Neuronal stem cell (in vitro differentiated cells): ENCODE results near the gene APMAP.
A peak's percentile ranks its signal among the peaks of the same experiment; 100 is the strongest.

Experiments used
- DNase-seq: peaks from one replicate; pipeline ENCODE4 v3.0.0-alpha.2; 2013; ENCODE audit warnings: low spot score
- H2AFZ ChIP-seq: one replicate; pipeline ENCODE4 v1.6.1; 2013; ENCODE audit warnings: mild to moderate bottlenecking, low read length, inconsistent platforms
- H2AK5ac ChIP-seq: 2 replicates; pipeline ENCODE4 v1.6.1; 2013; ENCODE audit warnings: low read depth, mild to moderate bottlenecking, inconsistent platforms, low read length, moderate library complexity, mixed read lengths
- H2BK120ac ChIP-seq: 2 replicates; pipeline ENCODE4 v1.6.1; 2013; ENCODE audit warnings: low read depth, mild to moderate bottlenecking, inconsistent platforms, low read length, moderate library complexity, mixed read lengths
- H2BK12ac ChIP-seq: one replicate; pipeline ENCODE4 v1.6.1; 2013; ENCODE audit warnings: low read length, inconsistent platforms
- H2BK15ac ChIP-seq: 2 replicates; pipeline ENCODE4 v1.6.1; 2013; ENCODE audit warnings: mild to moderate bottlenecking, low read length, inconsistent platforms, mixed read lengths
- H2BK5ac ChIP-seq: one replicate; pipeline ENCODE4 v1.6.1; 2013; ENCODE audit warnings: inconsistent platforms, mild to moderate bottlenecking, low read length, moderate library complexity
- H3K14ac ChIP-seq: one replicate; pipeline ENCODE4 v1.6.1; 2013; ENCODE audit warnings: low read length, inconsistent platforms
- H3K18ac ChIP-seq: 2 replicates; pipeline ENCODE4 v1.6.1; 2013; ENCODE audit warnings: low read length, inconsistent platforms
- H3K23ac ChIP-seq: 2 replicates; pipeline ENCODE4 v1.6.1; 2013; ENCODE audit warnings: low read depth, mild to moderate bottlenecking, mixed read lengths, low read length, inconsistent platforms; ENCODE audit not compliant: poor library complexity
- H3K27ac ChIP-seq: replicated peaks from 3 replicates; pipeline ENCODE4 v1.5.1; 2013; ENCODE audit warnings: low read length, inconsistent platforms
- H3K27me3 ChIP-seq, 3 experiments: 2 replicates each; pipeline ENCODE4 v1.6.1; 2013; ENCODE audit warnings: low read length in 3 of 3, mild to moderate bottlenecking in 2 of 3, inconsistent platforms in 1 of 3, low read depth in 1 of 3, mixed read lengths in 1 of 3, moderate library complexity in 1 of 3; ENCODE audit not compliant: control insufficient read depth in 3 of 3, insufficient read depth in 3 of 3
- H3K36me3 ChIP-seq, 2 donors: replicated peaks in 1 of 2; 2 replicates each; pipeline ENCODE4 v1.6.1; 2013; ENCODE audit warnings: low read length in 2 of 2; ENCODE audit not compliant: control insufficient read depth in 2 of 2, insufficient read depth in 2 of 2
- H3K4ac ChIP-seq: 2 replicates; pipeline ENCODE4 v1.6.1; 2013; ENCODE audit warnings: inconsistent platforms, mild to moderate bottlenecking, low read length, moderate library complexity
- H3K4me1 ChIP-seq, 2 donors: 1 replicate in 1 of 2; 2 replicates in 1 of 2; pipeline ENCODE4 v1.6.1; 2013; ENCODE audit warnings: low read length in 2 of 2, low read depth in 1 of 2; ENCODE audit not compliant: control insufficient read depth in 2 of 2, insufficient read depth in 1 of 2
- H3K4me2 ChIP-seq: one replicate; pipeline ENCODE4 v1.6.1; 2013; ENCODE audit warnings: mild to moderate bottlenecking, low read length, inconsistent platforms; ENCODE audit not compliant: insufficient read depth, poor library complexity, severe bottlenecking
- H3K4me3 ChIP-seq, 2 donors: 2 replicates each; pipeline ENCODE4 v1.5.1; 2013; ENCODE audit warnings: low read length in 2 of 2, mild to moderate bottlenecking in 2 of 2, inconsistent platforms in 1 of 2, moderate library complexity in 1 of 2
- H3K79me1 ChIP-seq: one replicate; pipeline ENCODE4 v1.6.1; 2013; ENCODE audit warnings: low read depth, mild to moderate bottlenecking, inconsistent platforms, low read length, moderate library complexity
- H3K9ac ChIP-seq: one replicate; pipeline ENCODE4 v1.6.1; 2013; ENCODE audit warnings: mild to moderate bottlenecking, low read depth, low read length, inconsistent platforms; ENCODE audit not compliant: poor library complexity
- H3K9me3 ChIP-seq, 2 donors: replicated peaks in 1 of 2; 2 replicates each; pipeline versions ENCODE3 to v1.6.1; 2013; ENCODE audit warnings: low read length in 2 of 2, mild to moderate bottlenecking in 2 of 2, inconsistent platforms in 1 of 2, low read depth in 1 of 2, mixed read lengths in 1 of 2, moderate library complexity in 1 of 2; ENCODE audit not compliant: control insufficient read depth in 2 of 2, insufficient read depth in 1 of 2
- H4K8ac ChIP-seq: one replicate; pipeline ENCODE4 v1.6.1; 2013; ENCODE audit warnings: low read depth, mild to moderate bottlenecking, inconsistent platforms, low read length, moderate library complexity
- H4K91ac ChIP-seq: one replicate; pipeline ENCODE4 v1.6.1; 2013; ENCODE audit warnings: low read length, low read depth, mild to moderate bottlenecking, inconsistent platforms; ENCODE audit not compliant: poor library complexity
- WGBS, 2 donors: extraction: QIAGEN DNeasy Blood & Tissue Kit; methylation state at CpG; one replicate each; pipeline ENCODE4 v1.1.7; 2013; ENCODE audit warnings: missing lambda C conversion rate in 2 of 2, mixed read lengths in 1 of 2; ENCODE audit not compliant: insufficient read length in 2 of 2, insufficient replicate concordance in 1 of 2; ENCODE audit errors: extremely low coverage in 2 of 2; 5-methylcytosine and 5-hydroxymethylcytosine counted together

APMAP gene

GRCh38 chr20:24991897-24992486 is 559 bp downstream of the APMAP start:
- Histone ChIP-seq H2BK120ac (no peak overlapping the region), H2BK15ac (no peak overlapping the region), H3K23ac (no peak overlapping the region), H4K8ac (no peak overlapping the region), H3K79me1 (peaks cover 2% of the 10 kb centered on the region), H2AK5ac (no peak overlapping the region), H3K4me2 (peak overlapping the region; percentile 79), H3K4me3 (peak overlapping the region; percentile 85 to 95), H3K27me3 (peaks cover 0 to 8% (median 2%) of the 10 kb centered on the region in 3 experiments), H2AFZ (peak overlapping the region; percentile 97), H3K4ac (no peak overlapping the region), H2BK12ac (no peak overlapping the region), H3K9me3 (no peaks in the 10 kb centered on the region), H3K9ac (peak overlapping the region; percentile 99), H3K36me3 (peaks cover 2 to 10% of the 10 kb centered on the region in 2 donors), H3K18ac (peak overlapping the region; percentile 90), H4K91ac (no peak overlapping the region), H3K14ac (peak overlapping the region; percentile 99), H3K27ac (no peak overlapping the region), H2BK5ac (no peak overlapping the region), H3K4me1 (peaks cover 8 to 22% of the 10 kb centered on the region in 2 donors)
- DNase-seq: no peak
- WGBS, 2 donors: no CpG with 5 or more reads among the region's 36 CpGs

- Histone ChIP-seq H2BK120ac (no peak overlapping the region), H2AK5ac (no peak overlapping the region), H2BK5ac (no peak overlapping the region), H3K4me1 (peaks cover 7 to 22% of the 10 kb centered on the region in 2 donors), H4K8ac (no peak overlapping the region), H3K4me2 (no peak overlapping the region), H3K23ac (no peak overlapping the region), H3K4me3 (peak overlapping the region in 1 of 2 donors; percentile 85), H2AFZ (no peak overlapping the region), H3K9me3 (no peaks in the 10 kb centered on the region), H3K9ac (no peak overlapping the region), H2BK15ac (no peak overlapping the region), H3K79me1 (peaks cover 5% of the 10 kb centered on the region), H3K36me3 (peaks cover 2 to 10% of the 10 kb centered on the region in 2 donors), H2BK12ac (no peak overlapping the region), H4K91ac (no peak overlapping the region), H3K18ac (no peak overlapping the region), H3K14ac (no peak overlapping the region), H3K27ac (no peak overlapping the region), H3K4ac (no peak overlapping the region), H3K27me3 (peaks cover 0 to 2% (median 0%) of the 10 kb centered on the region in 3 experiments)
- DNase-seq: no peak
- WGBS, 2 donors: no CpG with 5 or more reads among the region's 2 CpGs
These were observed 1.7 kb downstream of the APMAP start for GRCh38 chr20:24990810-24991252.

GRCh38 chr20:24989162-24989561 is 3.4 kb downstream of the APMAP start:
- H3K14ac ChIP-seq: no peak overlapping the region
- H3K18ac ChIP-seq: no peak overlapping the region
- no peak overlapping the region for H4K8ac ChIP-seq
- H3K27me3 ChIP-seq: peaks cover 0 to 2% (median 0%) of the 10 kb centered on the region in 3 experiments
- no peak overlapping the region for H2AFZ ChIP-seq
- DNase-seq: no peak
- no peak overlapping the region for H3K4ac ChIP-seq
- peaks cover 5% of the 10 kb centered on the region for H3K79me1 ChIP-seq
- H2BK5ac ChIP-seq: no peak overlapping the region
- H3K9ac ChIP-seq: no peak overlapping the region
- no peak overlapping the region for H3K4me3 ChIP-seq
- peaks cover 7 to 14% of the 10 kb centered on the region in 2 donors for H3K4me1 ChIP-seq
- H3K23ac ChIP-seq: no peak overlapping the region
- H2BK12ac ChIP-seq: no peak overlapping the region
- no peak overlapping the region for H4K91ac ChIP-seq
- H2AK5ac ChIP-seq: no peak overlapping the region
- H2BK120ac ChIP-seq: no peak overlapping the region
- H3K27ac ChIP-seq: no peak overlapping the region
- WGBS, 2 donors: no CpG with 5 or more reads among the region's 3 CpGs
- peaks cover 2 to 10% of the 10 kb centered on the region in 2 donors for H3K36me3 ChIP-seq
- no peak overlapping the region for H2BK15ac ChIP-seq
- H3K9me3 ChIP-seq: no peaks in the 10 kb centered on the region
- H3K4me2 ChIP-seq: no peak overlapping the region

- no peak overlapping the region for H3K4ac ChIP-seq
- no peak overlapping the region for H3K4me3 ChIP-seq
- H3K27me3 ChIP-seq: peaks cover 0 to 2% (median 0%) of the 10 kb centered on the region in 3 experiments
- no peak overlapping the region for H3K4me2 ChIP-seq
- peaks cover 6 to 7% of the 10 kb centered on the region in 2 donors for H3K4me1 ChIP-seq
- H2BK120ac ChIP-seq: no peak overlapping the region
- no peak overlapping the region for H2BK5ac ChIP-seq
- H2BK12ac ChIP-seq: no peak overlapping the region
- no peak overlapping the region for H2AK5ac ChIP-seq
- no peak overlapping the region for H4K91ac ChIP-seq
- DNase-seq: no peak
- no peak overlapping the region for H2BK15ac ChIP-seq
- H3K9me3 ChIP-seq: no peaks in the 10 kb centered on the region
- no peak overlapping the region for H2AFZ ChIP-seq
- H3K9ac ChIP-seq: no peak overlapping the region
- no peak overlapping the region for H3K18ac ChIP-seq
- peaks cover 2 to 17% of the 10 kb centered on the region in 2 donors for H3K36me3 ChIP-seq
- H4K8ac ChIP-seq: no peak overlapping the region
- H3K14ac ChIP-seq: no peak overlapping the region
- peaks cover 5% of the 10 kb centered on the region for H3K79me1 ChIP-seq
- no peak overlapping the region for H3K23ac ChIP-seq
- no peak overlapping the region for H3K27ac ChIP-seq
- WGBS, 2 donors: no CpG with 5 or more reads among the region's 7 CpGs
These were observed 4.4 kb downstream of the APMAP start for GRCh38 chr20:24987873-24988835.
